ENCODE data around the gene GPRC5C. TPM values are rescaled to one million over a fixed set of nuclear protein-coding genes. Genes with fewer than 3 reads are reported as not detected.

The GPRC5C gene
- total and polyA plus RNA-seq, 2 of the 8 experiments (the other 6 are each of a cell fraction or from before 2014, with no cell fraction given) = 18.3 to 55.8 TPM

DNA sequence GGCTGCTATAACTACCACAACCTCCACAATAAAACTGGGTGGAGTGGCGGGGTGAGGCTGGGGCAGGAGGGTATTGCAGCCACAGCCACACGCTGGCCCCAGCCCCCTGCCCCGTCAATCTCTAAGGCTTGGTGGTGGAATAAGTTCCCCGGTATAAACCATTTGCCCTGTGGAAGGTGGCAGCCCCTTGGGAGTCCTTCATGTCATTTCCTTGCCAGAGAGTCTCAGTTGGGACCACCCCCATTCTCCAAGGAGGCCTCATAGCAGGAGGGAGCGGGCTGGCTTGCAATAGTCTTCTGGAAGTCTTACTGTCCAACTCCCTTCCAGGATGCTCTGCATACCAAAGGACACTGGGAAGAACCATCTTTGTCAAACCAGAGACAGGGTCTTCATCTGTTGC lies 54.0 kb downstream of the GPRC5C start:
- CTCF ChIA-PET (ENCODE audit: partially characterized antibody) = interaction anchor here (1.9 kb wide), 1 partner anchor 11 kb away, joined by 9 read pairs; no protein-coding TSS in a partner anchor

More for the DNA sequence above, 54.0 kb downstream of the GPRC5C start:
- H3K4ac ChIP-seq (replicated peaks; ENCODE audit: insufficient read length, low read depth, low read length) = no peak overlapping the region
- H3K27me3 ChIP-seq (replicated peaks in 1 of 4; ENCODE audit: control insufficient read depth in 3 of 4, extremely low read depth in 1 of 4, insufficient read depth in 3 of 4, low read length in 3 of 4) = no peaks in the 10 kb centered on the region
- WGBS, 2 experiments (ENCODE audit: extremely low coverage in 1 of 2, insufficient coverage in 1 of 2, insufficient read length in 1 of 2, insufficient replicate concordance in 2 of 2, low coverage in 1 of 2, low lambda C conversion rate in 2 of 2, missing lambda C conversion rate in 1 of 2) = 88% methylated on average over 5 of the region's 5 CpGs; no CpG with 5 or more reads in 1 of the 2 experiments
- no peaks in the 10 kb centered on the region for H3K4me1 ChIP-seq (replicated peaks in 1 of 4; ENCODE audit: control insufficient read depth in 3 of 4, insufficient read depth in 4 of 4, low read length in 3 of 4)
- no peaks in the 10 kb centered on the region; a peak in 1 of 4 replicates for H3K9me3 ChIP-seq (ENCODE audit: insufficient read depth in 2 of 2, low read depth in 1 of 2, low read length in 1 of 2)
- H4K20me1 ChIP-seq (replicated peaks in 1 of 2; ENCODE audit: control insufficient read depth in 1 of 2, insufficient read depth in 2 of 2, low read length in 2 of 2) = no peaks in the 10 kb centered on the region
- H2BK120ac ChIP-seq (replicated peaks; ENCODE audit: low read depth, low read length) = no peak overlapping the region
- TF ChIP-seq SP2 (IDR thresholded peaks at IDR 0.05; ENCODE audit: low read length) = no peak
- no peak for TF ChIP-seq SP4 (IDR thresholded peaks at IDR 0.05; ENCODE audit: low read length)
- TF ChIP-seq, protein P1, sequence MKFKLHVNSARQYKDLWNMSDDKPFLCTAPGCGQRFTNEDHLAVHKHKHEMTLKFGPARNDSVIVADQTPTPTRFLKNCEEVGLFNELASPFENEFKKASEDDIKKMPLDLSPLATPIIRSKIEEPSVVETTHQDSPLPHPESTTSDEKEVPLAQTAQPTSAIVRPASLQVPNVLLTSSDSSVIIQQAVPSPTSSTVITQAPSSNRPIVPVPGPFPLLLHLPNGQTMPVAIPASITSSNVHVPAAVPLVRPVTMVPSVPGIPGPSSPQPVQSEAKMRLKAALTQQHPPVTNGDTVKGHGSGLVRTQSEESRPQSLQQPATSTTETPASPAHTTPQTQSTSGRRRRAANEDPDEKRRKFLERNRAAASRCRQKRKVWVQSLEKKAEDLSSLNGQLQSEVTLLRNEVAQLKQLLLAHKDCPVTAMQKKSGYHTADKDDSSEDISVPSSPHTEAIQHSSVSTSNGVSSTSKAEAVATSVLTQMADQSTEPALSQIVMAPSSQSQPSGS (IDR thresholded peaks at IDR 0.05; ENCODE audit: low read length) = no peak
- TF ChIP-seq HDAC2 (IDR thresholded peaks at IDR 0.05; ENCODE audit: borderline replicate concordance in 1 of 2, low read depth in 2 of 2, low read length in 2 of 2) = no peak
- no peak for TF ChIP-seq CBX8 (IDR thresholded peaks at IDR 0.05; ENCODE audit: borderline replicate concordance, low read depth, low read length)
- no peak for TF ChIP-seq CHD2 (IDR thresholded peaks at IDR 0.05; ENCODE audit: low read length)
- no peak for TF ChIP-seq SUZ12 (IDR thresholded peaks at IDR 0.05; ENCODE audit: low read length)
- no peak for TF ChIP-seq E2F6 (IDR thresholded peaks at IDR 0.05)
- TF ChIP-seq RXRA (IDR thresholded peaks at IDR 0.05; ENCODE audit: insufficient read depth, low read depth, low read length) = no peak
- no peak for TF ChIP-seq MAX (IDR thresholded peaks at IDR 0.05)
- no peak overlapping the region for H2BK20ac ChIP-seq (ENCODE audit: low read length)
- H4K5ac ChIP-seq (ENCODE audit: insufficient read length, low read depth, low read length) = no peak overlapping the region
- H3K18ac ChIP-seq (ENCODE audit: extremely low read depth, low read length) = no peak overlapping the region
- no peak overlapping the region for H2BK15ac ChIP-seq (ENCODE audit: low read length)
- FAIRE-seq = no peak
- H2BK12ac ChIP-seq (ENCODE audit: low read depth, low read length) = no peak overlapping the region
- no peak overlapping the region for H2AK5ac ChIP-seq (ENCODE audit: low read depth, low read length)
- H4K91ac ChIP-seq (replicated peaks; ENCODE audit: insufficient read length, low read length) = no peak overlapping the region
- H3K4me3 ChIP-seq (ENCODE audit: extremely low read depth in 1 of 4, insufficient read depth in 2 of 4, low read depth in 3 of 4, low read length in 4 of 4) = no peak overlapping the region
- no peak overlapping the region for H3K27ac ChIP-seq (ENCODE audit: low read depth, low read length)
- no peak overlapping the region; the same call in 1 of the 2 replicates for H4K8ac ChIP-seq (ENCODE audit: extremely low read depth, insufficient read depth, low read length)
- H2BK5ac ChIP-seq (ENCODE audit: low read depth, low read length) = no peak overlapping the region
- no peak overlapping the region for H3K56ac ChIP-seq (replicated peaks; ENCODE audit: insufficient read length, low read depth, low read length)
- no peak overlapping the region for H3K9ac ChIP-seq (replicated peaks in 1 of 4; ENCODE audit: extremely low read depth in 1 of 4, low read depth in 3 of 4, low read length in 3 of 4)
- no peak for DNase-seq (ENCODE audit: low read depth in 1 of 2, low spot score in 2 of 2)
- no peak overlapping the region for H2AFZ ChIP-seq (ENCODE audit: low read length)
- H3K79me1 ChIP-seq (ENCODE audit: low read depth, low read length) = no peaks in the 10 kb centered on the region
- H3K79me2 ChIP-seq (ENCODE audit: control insufficient read depth in 1 of 2, insufficient read depth in 2 of 2, low read length in 2 of 2) = no peaks in the 10 kb centered on the region
- POLR2A ChIA-PET (ENCODE audit: partially characterized antibody) = no interaction called here
- H3K23me2 ChIP-seq (ENCODE audit: low read depth, low read length) = no peaks in the 10 kb centered on the region
- H3K4me2 ChIP-seq (ENCODE audit: insufficient read depth in 1 of 2, low read depth in 2 of 2, low read length in 2 of 2) = no peak overlapping the region
- H3K14ac ChIP-seq (ENCODE audit: insufficient read length) = no peak overlapping the region
- H3K23ac ChIP-seq (ENCODE audit: insufficient read length) = no peak overlapping the region
- no peaks in the 10 kb centered on the region for H3K36me3 ChIP-seq (ENCODE audit: control insufficient read depth in 2 of 4, insufficient read depth in 4 of 4, low read length in 3 of 4)
